GM18517 (cell line): Measurements from ENCODE around the gene RFX7.
A peak's percentile ranks its signal among the peaks of the same experiment; 100 is the strongest.

ENCODE experiments used
- ATAC-seq: cut with Tn5 transposase; IDR thresholded peaks from one replicate; pipeline ENCODE4 v1.9.1; 2021; ENCODE audit warnings: mild to moderate bottlenecking, moderate library complexity; ENCODE audit not compliant: unreplicated experiment

The RFX7 gene

DNA sequence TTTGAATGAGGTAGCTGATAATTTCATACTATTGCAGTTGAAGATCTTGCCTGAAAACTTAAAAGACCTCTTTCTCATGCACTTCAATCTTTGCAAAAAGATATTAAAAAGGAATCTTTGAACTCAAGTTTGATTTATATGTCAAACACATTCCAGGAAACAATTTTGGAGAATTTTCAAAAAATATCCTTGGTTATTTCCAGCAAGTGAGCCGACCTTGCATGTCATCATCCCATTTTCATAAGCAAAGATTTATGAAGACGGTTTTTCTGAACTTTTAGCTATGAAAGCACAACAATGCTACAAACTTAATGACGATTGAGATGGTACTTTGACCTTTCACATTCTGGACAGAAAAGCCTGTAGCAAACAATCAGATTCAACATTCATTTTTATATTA, 95.6 kb downstream of the RFX7 start:
- no peak for ATAC-seq

DNA sequence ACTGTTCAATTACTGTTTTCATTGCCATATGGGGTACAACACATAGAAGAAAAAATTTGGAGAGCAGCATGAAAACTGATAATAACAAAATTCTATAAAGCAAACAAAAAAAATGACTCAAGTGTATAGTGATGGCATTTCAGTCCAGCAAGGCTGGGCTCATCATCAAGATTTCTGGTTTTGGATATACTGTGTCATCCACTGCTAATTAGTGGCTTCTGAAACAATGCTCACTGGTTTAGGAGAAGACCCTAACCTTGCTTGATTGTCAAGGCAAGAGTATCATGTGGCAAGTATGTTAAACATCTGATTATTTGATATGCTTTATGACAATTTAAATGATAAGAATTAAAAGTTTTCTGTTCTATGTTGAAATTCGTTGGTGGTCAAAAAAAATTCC, 96.9 kb downstream of the RFX7 start:
- ATAC-seq: no peak

DNA sequence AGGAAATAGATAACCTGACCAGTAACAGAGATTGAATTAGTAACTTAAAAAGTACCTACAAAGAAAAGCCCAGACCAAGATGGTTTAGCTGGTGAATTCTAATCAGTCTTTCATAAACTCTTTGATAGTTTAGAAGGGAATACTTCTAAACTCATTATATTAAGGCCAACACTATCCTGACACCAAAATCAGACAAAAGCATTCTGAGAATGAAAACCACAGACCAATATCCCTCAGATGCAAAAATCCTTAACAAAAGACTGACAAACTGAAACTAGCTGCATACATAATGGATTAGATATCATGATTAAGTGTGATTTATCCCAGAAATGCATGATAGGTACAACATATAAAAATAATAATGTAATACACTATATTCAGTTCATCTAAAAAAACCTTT, 115.6 kb downstream of the RFX7 start:
- ATAC-seq: no peak

DNA sequence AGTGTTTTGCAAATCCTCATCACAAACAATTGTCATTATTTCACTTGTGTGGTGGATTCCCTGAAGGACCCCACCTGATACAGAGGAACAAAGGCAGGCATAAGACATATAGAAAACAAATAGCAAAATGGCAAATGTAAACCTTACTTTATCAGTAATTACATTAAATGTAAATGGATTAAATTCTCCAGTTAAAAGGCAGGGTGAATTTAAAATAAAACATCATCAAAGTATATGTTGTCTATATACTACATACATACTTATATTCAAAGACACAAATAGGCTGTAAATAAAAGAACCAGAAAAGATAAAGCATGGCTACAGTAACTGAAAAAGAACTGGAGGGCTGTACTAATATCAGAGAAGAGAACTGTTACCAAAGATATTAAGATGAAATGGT, 117.3 kb downstream of the RFX7 start:
- no peak for ATAC-seq

DNA sequence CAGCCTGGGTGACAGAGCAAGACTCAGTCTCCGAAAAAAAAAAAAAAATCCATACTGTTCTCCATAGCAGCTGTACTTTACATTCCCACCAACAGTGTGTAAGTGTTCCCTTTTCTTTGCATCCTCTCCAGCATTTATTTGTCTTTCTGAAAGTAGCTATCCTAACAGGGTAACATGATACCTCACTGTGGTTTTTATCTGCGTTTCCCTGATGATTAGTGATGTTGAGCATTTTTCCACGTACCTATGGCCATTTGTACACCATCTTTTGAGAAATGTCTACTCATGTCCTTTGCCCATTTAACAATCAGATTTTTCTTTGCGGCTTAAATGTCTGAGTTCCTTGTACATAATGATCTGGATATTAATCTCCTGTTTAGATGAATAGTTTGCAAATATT, 119.3 kb downstream of the RFX7 start:
- no peak for ATAC-seq

DNA sequence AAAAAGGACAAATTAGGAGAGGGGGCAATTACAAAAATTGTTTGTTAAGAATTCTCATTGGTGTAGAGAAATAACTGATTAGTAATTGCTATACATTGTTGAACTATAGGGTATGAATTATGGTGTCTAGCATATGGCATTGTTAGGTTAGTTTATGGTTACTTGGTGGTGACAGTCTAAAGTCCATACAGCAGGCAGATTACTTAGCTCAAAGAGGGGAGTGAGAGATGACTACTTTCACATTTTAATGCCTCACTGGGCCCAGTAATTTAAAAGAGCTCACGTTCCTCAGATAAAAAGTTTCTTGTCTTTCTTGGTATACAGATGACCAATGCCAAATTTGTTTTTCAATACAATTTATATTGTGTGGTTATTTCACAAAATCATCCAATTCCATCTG, 137.8 kb downstream of the RFX7 start:
- no peak for ATAC-seq

DNA sequence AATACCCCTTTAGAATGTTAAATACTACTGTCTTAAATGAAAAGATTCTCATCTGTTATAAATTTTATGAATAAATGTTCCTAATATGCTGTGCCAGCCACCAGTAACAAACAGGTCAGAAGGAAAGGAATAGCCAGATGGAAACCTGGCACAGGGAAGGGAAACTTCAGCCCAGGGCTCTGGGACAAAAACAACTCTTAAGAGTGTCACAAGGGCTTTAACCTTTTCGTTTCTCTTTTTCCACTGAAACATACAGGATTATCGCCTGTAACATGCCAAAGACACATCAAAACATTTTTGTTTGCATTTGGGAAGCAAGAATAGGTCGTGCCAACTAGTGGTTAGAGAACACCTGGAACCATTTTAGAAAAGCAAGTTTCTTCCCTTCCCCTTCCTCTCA, 141.2 kb downstream of the RFX7 start:
- ATAC-seq: no peak

DNA sequence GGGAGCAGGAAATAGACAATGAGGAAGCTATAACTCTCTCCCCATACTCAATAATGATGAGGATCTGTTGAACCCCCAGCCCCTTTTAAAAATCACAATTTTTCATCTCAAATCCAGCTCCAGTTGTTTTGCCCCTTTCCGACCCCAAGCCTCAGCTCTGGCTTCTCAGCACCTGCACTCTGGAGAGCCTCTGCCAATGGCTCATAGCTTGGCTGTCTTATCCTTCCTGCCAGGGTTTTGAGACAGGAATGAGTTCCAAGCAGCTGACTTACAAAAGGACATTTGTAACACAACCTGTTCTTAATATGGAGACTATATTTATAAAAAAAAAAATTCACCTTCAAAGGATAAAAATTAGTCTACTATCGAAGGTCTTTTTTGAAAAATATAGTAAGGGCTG, 144.4 kb downstream of the RFX7 start:
- no peak for ATAC-seq

DNA sequence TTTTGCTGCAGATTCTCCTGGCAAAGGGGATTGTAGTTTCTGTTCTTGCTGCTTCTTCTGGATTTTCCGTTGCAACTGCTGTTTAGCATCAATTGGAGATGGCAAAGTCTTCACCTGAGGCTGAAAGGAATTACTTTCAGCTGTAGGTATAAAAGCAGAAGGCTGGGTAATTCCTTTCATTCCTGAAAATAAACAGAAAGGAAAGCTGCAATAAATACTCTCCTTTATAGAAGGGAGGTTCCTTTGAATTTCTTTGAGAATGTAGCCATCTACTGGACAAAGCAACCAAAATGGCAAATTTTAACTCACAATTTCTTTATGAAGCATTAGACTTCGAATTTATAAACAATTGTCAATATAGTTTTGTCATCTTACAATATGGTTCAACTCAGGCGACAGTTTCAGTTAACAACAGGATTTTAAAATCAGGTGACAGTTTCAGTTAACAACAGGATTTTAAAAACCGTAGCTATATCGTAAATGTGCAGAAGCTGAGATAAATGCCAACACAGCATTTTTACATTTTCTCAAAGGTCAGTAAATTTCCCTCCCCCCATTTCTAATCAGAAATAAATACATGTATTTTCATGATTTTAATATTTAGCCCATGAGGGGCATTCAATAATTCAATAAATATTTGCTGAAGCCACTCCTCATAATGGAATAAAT, 145.3 kb downstream of the RFX7 start:
- no peak for ATAC-seq

DNA sequence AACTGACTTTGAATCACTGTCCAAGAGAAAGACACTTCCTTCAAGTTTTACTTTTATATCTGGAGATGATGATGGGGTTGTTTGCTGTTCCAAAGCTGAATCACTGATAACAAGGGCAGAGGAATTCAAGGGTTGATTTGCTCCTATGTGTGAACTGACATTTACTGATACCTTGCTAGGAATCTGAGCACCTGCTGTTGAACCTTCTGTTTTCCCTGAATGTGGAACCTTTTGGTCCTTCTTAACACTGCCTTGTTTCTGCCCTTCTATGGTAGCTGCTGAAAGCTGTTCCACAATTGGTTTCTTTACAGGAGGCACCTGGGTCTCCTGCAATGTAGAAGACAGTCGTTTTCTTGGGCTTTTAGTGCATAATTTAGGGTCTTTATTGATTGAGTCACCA, 148.3 kb downstream of the RFX7 start:
- ATAC-seq: no peak

DNA sequence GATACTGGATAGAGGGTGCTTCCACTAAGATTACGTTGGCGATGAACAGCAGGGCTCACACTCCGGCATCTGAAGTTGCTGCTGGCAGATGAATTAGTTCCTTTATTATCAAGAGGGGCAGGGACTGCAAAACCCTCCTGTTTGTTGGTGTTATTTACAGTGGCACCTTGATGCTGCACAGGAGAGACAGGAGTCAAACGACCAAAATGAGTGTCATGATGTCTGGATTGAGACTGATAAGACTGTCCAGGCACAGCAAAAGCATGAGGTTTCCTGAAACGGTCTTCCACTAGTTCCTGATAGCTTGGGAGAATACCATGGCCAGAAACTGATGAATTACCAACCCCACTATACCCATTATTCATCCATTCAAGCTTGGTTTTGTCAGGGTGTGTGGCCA, 149.5 kb downstream of the RFX7 start:
- ATAC-seq: no peak

DNA sequence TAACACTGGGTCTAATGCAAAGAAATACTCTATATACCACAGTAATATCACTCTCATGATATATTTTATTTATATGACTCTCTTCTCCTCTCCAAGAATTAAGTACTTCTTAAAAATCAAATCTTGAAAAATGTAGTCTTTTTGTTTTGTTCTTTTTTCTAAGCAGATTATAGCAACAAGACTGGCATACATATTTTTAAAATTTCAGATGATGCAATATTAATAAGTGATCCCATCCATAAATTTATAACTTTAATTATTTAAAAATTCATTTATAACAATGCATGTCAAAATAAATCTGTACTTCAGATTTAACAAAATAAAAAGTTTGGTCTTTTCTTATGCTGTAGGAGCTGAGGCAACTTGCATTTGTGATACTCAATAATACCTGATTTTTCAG, 155.3 kb downstream of the RFX7 start:
- no peak for ATAC-seq

DNA sequence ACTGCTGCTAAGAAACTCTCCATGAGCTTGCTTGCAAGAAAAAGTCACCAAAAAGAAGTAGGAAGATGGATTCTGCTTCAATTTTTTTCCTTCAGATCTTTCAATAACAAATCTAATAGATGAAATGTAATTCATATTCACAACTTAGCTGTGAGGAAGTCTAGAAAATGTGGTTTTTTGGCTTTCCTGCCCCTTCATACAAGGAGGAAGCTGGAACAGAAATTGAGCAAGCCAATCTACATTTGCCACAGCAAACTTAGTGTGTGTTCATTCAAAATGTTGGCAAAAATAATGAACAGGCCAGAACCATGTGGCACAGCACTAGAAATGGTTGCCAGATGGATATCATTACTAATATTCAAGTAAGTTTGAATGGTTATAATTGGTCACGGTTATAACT, 157.1 kb downstream of the RFX7 start:
- no peak for ATAC-seq

DNA sequence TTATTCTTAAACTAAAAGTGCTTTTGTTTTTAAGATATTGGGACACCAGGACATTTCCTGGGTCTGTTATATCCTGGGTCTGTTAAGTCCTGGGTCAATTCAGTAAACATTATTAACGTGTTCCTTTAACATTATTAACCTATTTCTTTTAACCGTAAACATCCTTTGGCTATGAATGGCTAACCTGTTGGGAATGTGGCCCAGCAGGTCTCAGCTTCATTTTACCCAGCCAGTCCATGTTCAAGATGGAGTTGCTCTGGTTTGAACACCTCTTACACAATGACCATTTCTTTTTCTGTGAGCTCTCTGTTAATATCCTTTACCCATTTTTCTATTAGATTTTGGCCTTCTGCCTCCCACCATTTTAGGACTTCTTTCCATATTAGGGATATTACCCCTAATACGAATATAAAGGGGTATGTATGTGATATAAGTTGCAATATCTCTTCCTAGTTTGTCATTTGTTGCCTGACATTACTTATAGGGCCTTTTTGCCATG, 161.4 kb downstream of the RFX7 start:
- ATAC-seq: no peak

DNA sequence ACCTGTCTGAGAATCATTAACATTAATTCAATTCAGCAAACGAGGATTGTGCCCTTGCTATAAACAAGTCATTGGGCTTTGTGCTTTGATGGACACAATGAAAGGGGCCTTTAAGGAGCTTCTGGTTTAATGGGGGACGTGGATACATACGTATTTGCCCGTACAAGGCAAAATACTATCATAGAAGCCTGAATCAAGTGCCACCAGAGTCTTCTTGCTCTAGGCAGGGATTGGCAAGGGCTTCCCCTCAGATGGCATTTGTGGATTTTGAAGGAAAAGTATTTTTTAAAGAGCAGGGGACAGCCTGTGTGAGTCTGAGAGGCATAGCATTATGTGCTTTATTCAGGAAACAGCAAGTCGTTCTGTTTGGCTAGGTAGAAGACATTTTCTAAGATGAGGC, 166.6 kb downstream of the RFX7 start:
- no peak for ATAC-seq

DNA sequence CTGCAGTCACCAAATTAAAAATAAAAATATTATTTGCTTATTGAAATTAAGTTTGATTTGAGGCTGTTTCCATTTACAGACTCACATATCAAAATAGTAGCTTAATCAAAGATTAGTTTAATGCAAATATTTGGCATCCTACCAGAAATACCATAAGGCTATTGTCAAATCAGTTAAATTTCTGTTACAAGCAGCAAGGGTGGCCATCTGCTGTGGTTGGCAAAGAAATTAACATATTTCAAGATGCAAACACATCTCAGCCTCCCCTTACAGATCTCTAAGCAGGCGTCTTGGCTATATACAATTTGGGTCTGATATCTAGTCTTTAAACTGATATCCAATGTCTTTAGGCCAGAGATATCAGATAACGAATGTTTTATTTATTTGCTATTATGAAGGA, 167.0 kb downstream of the RFX7 start:
- ATAC-seq: no peak

DNA sequence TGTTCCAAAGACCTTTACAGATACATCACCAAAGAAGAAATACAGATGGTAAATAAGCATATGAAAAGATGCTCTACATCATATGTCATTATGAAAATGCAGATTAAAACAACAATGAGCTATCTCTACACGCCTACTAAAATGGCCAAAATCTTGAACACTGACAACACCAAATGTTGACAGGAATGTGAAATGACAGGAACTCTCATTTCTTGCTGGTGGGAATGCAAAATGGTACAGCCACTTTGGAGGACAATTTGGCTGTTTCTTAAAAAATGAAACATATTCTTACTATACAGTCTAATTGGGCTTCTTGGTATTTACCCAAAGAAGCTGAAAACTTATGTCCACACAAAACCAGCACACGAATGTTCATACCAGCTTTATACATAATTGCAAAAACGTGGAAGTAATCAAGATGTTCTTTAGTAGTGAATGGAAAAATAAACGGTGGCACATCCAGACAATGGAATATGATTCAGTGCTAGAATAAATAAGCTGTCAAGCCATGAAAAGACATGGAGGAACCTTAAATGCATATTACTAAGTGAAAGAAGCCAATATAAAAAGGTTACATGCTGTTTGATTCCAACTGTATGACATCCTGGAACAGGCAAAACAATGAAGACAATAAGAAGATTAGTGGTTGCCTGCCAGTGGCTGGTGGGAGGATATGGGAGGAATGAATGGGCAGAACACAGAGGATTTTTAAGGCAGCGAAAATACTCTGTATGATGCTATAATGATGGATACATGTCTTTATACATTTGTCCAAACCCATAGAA, 169.0 kb downstream of the RFX7 start:
- ATAC-seq: no peak

DNA sequence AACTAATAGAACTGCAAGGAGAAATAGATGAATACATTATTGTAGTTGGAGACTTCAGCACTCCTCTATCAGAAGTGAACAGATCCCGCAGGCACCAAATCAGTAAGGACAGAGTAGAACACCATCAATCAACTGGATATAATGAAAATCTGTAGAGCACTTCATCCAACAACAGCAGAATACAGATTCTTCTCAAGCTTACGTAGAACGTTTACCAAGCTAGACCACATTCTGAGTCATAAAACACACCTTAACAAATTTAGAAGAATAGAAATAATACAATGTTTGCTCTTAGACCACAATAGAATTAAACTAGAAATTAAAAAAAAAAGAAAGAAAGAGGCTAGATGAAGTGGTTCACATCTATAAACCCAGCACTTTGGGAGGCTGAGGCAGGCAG, 179.5 kb downstream of the RFX7 start:
- no peak for ATAC-seq

DNA sequence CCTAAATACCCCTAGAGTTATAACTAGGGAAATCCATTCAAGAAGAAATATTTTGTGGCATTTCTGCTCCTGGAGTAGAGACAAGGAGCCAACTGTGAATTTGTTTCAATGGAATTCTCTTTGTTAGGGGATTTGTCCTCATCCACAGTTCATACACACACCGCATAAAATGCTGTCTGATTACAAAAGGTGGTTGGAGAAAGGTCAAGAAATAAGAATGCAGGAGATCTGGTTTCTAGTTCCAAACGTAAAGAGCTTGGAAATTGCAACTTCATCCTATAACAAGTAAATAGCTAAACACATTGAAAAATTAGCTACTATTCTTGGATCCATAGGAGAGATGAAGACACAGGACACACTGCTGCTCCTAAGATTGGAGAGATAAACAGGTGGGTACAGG, 184.0 kb downstream of the RFX7 start:
- ATAC-seq: no peak

DNA sequence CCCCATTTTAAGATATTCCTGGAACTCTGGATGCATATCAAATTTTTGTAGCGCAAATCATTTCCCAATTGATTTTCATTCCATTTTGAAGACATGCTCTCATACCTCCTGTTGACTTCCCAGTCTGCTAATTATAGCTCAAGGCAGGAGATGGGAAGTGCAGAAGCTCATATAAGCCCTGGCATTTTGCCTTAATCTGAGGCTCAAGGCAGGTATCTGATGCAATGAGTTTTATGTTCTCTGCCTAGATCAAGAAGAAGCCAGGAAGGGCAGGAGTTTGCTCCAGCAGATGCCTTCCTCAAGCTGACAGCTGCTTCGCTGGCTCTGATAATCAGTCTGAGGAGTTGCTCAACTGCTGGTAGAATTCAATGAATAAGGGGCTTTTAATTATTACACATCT, 184.7 kb downstream of the RFX7 start:
- no peak for ATAC-seq

DNA sequence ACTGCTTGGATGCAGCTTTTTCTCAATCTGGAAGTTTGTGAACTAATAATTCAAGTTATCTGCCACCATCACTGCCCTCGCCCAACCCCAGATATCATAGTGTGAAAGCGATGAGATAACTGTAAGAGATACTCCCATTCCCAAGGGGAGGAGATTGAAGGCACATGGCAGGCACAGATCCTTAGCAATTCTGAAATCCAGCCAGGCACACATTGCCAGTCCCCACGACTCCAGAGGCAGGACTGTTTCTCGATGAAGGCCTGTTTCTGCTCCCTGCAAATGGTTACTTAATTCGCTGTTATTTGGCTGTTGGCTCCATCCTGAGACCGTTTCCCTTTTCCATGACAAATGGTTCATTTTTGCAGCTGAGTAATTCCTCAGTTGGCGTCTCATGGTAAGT, 187.1 kb downstream of the RFX7 start:
- no peak for ATAC-seq

DNA sequence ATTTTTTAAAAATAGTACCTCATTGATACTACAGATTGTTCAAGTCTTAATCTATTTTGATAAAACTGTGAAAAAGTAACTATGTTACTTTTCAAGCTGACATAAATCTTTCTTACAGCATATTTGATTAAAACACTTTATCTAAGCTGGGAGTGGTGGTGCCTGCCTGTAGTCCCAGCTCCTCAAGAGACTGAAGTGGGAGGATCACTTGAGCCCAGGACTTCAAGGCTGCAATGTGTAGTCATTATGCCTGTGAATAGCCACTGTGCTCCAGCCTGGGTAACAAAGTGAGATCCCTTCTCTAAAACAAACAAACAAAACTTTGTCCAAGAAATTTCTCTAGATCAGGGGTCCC, 190.7 kb downstream of the RFX7 start:
- peak; percentile 13 for ATAC-seq
